HCT116 (cell line): Measurements from ENCODE around the gene LSS.

Experiments used
- CTCF ChIP-seq, 3 experiments: fragments of 200-600 bp in 1 of 3; sonication (generic) in 1 of 3; IDR thresholded peaks in 2 of 3; conservative IDR thresholded peaks in 1 of 3; 2 replicates each; pipeline ENCODE4 v1.5.1; 2012 to 2017; ENCODE audit warnings: low read depth in 2 of 3, low read length in 2 of 3, antibody characterized with exemption in 1 of 3, borderline replicate concordance in 1 of 3, control low read depth in 1 of 3, mild to moderate bottlenecking in 1 of 3, mixed read lengths in 1 of 3, mixed run types in 1 of 3, moderate library complexity in 1 of 3; ENCODE audit not compliant: insufficient read depth in 1 of 3
- ELF1 ChIP-seq: IDR thresholded peaks from 2 replicates; pipeline ENCODE4 v1.6.1; 2012; ENCODE audit warnings: low read depth, borderline replicate concordance
- EZH2 ChIP-seq: fragments of 200-600 bp; sonication (generic); IDR thresholded peaks from 2 replicates; pipeline ENCODE4 v1.6.1; 2017; ENCODE audit warnings: antibody characterized with exemption, mixed run types
- POLR2A ChIP-seq: IDR thresholded peaks from 2 replicates; pipeline ENCODE4 v1.7.0; 2011; ENCODE audit warnings: borderline replicate concordance; ENCODE audit not compliant: insufficient read depth, insufficient read length; ENCODE audit errors: extremely low read depth
- POLR2AphosphoS5 ChIP-seq: IDR thresholded peaks from 2 replicates; pipeline ENCODE4 v1.6.1; 2011; ENCODE audit warnings: mild to moderate bottlenecking, low read depth, low read length, moderate library complexity
- TF ChIP-seq, protein P1 (sequence below): IDR thresholded peaks from 2 replicates; pipeline ENCODE4 v1.6.1; 2012

- no peak for TF ChIP-seq CTCF (IDR thresholded peaks at IDR 0.05 in 2 of 3, conservative IDR thresholded peaks at IDR 0.05 in 1 of 3; ENCODE audit: borderline replicate concordance in 1 of 3, insufficient read depth in 1 of 3, low read depth in 2 of 3, low read length in 2 of 3)
- TF ChIP-seq, protein P1, sequence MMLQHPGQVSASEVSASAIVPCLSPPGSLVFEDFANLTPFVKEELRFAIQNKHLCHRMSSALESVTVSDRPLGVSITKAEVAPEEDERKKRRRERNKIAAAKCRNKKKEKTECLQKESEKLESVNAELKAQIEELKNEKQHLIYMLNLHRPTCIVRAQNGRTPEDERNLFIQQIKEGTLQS, result no peak
- no peak for TF ChIP-seq ELF1
- TF ChIP-seq POLR2A, result no peak
- no peak for TF ChIP-seq POLR2AphosphoS5
- no peak for TF ChIP-seq EZH2
These were observed 46.3 kb upstream of the LSS start for GRCh38 chr21:46274797-46275390.
